Urinary bladder (tissue), 4 donors: Measurements from ENCODE around the gene C14orf93. TPM values are rescaled to one million over a fixed set of nuclear protein-coding genes. Genes with fewer than 3 reads are reported as not detected.
A peak's percentile ranks its signal among the peaks of the same experiment; 100 is the strongest.

Source experiments
- DNase-seq: peaks from one replicate; pipeline ENCODE4 v3.0.0-alpha.2; 2015; ENCODE audit errors: extremely low spot score
- H3K27ac ChIP-seq: one replicate; pipeline ENCODE4 v1.5.1; 2013; ENCODE audit warnings: low read depth, mild to moderate bottlenecking, moderate library complexity
- H3K36me3 ChIP-seq: one replicate; pipeline ENCODE4 v1.6.1; 2013; ENCODE audit warnings: mild to moderate bottlenecking, moderate library complexity; ENCODE audit not compliant: insufficient read depth
- H3K4me1 ChIP-seq: one replicate; pipeline ENCODE4 v1.6.1; 2013; ENCODE audit warnings: mild to moderate bottlenecking, moderate library complexity; ENCODE audit not compliant: insufficient read depth
- H3K4me3 ChIP-seq: one replicate; pipeline ENCODE4 v1.5.1; 2013; ENCODE audit warnings: low read depth, low read length
- WGBS: extraction: QIAGEN DNeasy Blood & Tissue Kit; methylation state at CpG from one replicate; pipeline ENCODE4 v1.1.7; 2013; 5-methylcytosine and 5-hydroxymethylcytosine counted together
- polyA plus RNA-seq: library from polyadenylated mRNA; stranded (reverse); fragments of 200-250 nt; gene quantifications from one replicate; pipeline ENCODE4 v1.2.3, GENCODE V29; 2013
- total RNA-seq: library from RNA; depleted of rRNA; stranded (reverse); fragments of >200 nt; gene quantifications from one replicate; pipeline ENCODE4 v1.2.3, GENCODE V29; 2014
- donor health status: healthy with polysubstance abuse.
- donor health status: healthy.

Gene C14orf93
- total and polyA plus RNA-seq, 2 donors = 10.4 to 14.5 TPM

- H3K4me1 ChIP-seq = no peaks in the 10 kb centered on the region
- H3K4me3 ChIP-seq = peak within 1 kb of the TSS; percentile 66
- under 1% methylated on average over 48 of the region's 48 CpGs for WGBS
- peak; percentile 86 for DNase-seq
- H3K36me3 ChIP-seq = no peaks in the 10 kb centered on the region
- H3K27ac ChIP-seq = peak within 1 kb of the TSS; percentile 68
Measured at GRCh38 chr14:22982477-22983245, 27.3 kb downstream of the C14orf93 start, which contains the start of gene AJUBA. Gene AJUBA, minus strand, starts transcription at chr14:22982551. Its CDS starts 285 bp downstream, at chr14:22982266.

GRCh38 chr14:22981876-22982476 lies 28.0 kb downstream of the C14orf93 start:
- Histone ChIP-seq H3K27ac (peak overlapping the region; percentile 68), H3K4me1 (no peaks in the 10 kb centered on the region), H3K36me3 (no peaks in the 10 kb centered on the region), H3K4me3 (peak overlapping the region; percentile 66)
- WGBS = 2% methylated on average over 51 of the region's 51 CpGs
- DNase-seq = no peak

GRCh38 chr14:22981090-22981875 lies 28.7 kb downstream of the C14orf93 start:
- 2% methylated on average over 76 of the region's 76 CpGs for WGBS
- H3K4me1 ChIP-seq = no peaks in the 10 kb centered on the region
- no peak for DNase-seq

GRCh38 chr14:22980672-22981089 lies 29.3 kb downstream of the C14orf93 start:
- DNase-seq = no peak
- peak overlapping the region; percentile 66 for H3K4me3 ChIP-seq
- H3K4me1 ChIP-seq = no peaks in the 10 kb centered on the region
- H3K27ac ChIP-seq = peak overlapping the region; percentile 62
- 1% methylated on average over 41 of the region's 41 CpGs for WGBS
- no peaks in the 10 kb centered on the region for H3K36me3 ChIP-seq

More at GRCh38 chr14:22981090-22981875, 28.7 kb downstream of the C14orf93 start:
- H3K4me3 ChIP-seq = peak overlapping the region; percentile 66
- H3K36me3 ChIP-seq = no peaks in the 10 kb centered on the region
- H3K27ac ChIP-seq = peak overlapping the region; percentile 68

- WGBS = 53% methylated on average over 8 of the region's 8 CpGs
- H3K27ac ChIP-seq = peak overlapping the region; percentile 23
- no peak for DNase-seq
- no peaks in the 10 kb centered on the region for H3K4me1 ChIP-seq
- H3K4me3 ChIP-seq = peak overlapping the region; percentile 66
- no peaks in the 10 kb centered on the region for H3K36me3 ChIP-seq
Measured at GRCh38 chr14:22979748-22980392, 30.1 kb downstream of the C14orf93 start.

DNA sequence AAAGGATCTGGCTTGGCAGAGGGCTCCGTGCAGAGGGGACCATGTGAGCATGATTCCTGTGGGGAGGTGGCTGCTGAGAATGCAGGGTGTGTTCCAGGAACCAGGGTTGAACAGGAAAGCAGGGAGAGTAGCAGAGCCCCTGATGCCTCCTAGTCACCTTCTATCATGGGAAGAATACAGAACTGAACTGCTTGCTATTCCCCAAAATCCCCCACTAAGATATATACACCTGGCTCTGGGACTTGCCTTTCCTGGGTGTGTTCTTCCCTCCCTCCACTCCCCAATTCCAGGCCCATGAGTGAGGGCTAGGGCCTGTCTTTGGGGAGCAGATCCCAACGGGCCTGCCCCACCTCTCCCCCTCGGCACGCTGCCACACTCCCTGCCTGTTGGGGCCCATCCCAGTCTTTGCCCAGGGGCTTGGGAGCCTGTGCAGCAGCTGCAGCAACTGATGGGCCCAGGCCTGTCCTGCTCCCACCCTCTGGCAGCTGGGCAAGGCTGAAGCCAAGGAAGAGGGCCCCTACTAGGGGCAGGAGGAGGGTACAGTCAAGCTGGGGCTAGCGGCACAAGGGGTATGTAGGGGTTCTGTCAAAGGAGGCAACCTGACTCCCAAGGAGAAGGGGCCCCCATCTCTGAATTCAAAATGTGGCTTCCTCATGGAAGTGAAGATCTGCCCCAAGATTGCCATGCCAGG lies 30.8 kb downstream of the C14orf93 start:
- H3K27ac ChIP-seq = no peak overlapping the region
- 52% methylated on average over 5 of the region's 5 CpGs for WGBS
- H3K36me3 ChIP-seq = no peaks in the 10 kb centered on the region
- DNase-seq = no peak
- H3K4me1 ChIP-seq = no peaks in the 10 kb centered on the region
- H3K4me3 ChIP-seq = no peak overlapping the region

- WGBS = 44% methylated on average over 3 of the region's 3 CpGs
- H3K36me3 ChIP-seq = no peaks in the 10 kb centered on the region
- H3K27ac ChIP-seq = no peak overlapping the region
- H3K4me3 ChIP-seq = no peak overlapping the region
- no peak for DNase-seq
- no peaks in the 10 kb centered on the region for H3K4me1 ChIP-seq
Measured at GRCh38 chr14:22978487-22978837, 31.5 kb downstream of the C14orf93 start.

DNA sequence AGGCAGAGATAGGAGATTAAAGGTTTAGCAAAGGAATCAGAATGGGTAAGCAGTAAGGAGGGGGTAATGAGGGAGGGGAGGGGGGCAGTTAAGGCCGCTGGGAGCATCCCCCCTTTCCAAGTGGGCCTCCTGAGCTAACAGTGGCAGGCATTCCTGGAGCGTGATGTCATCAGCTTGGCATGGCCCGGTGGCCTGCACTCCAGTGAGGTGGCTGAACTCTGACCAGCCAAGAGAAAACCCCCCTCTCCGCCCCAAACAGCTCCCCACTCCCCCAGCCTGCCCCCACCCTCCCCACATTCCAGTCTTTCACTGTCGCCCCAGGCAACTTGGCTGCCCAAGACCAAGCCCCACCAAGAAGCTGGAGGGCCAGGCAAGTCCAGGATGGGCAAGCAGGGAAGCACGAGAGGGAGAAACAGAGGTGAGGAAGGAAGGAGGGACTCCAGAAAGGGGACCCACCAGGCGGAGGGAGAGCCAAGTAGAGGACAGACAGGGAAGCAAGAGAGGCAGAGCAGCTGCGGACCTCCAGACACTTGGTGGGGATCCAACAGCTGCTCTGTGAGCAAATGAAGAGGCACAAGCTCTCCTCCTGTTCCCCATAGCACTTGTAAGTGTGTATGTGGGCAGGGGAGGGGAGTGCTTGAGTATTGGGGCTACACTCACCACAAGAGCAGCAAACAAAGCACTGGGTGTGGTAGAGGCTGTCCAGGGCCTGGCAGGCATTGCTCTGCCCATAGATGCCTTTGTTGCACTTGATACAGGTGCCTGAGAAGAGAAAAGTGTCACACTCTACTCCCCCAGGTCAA lies 32.1 kb downstream of the C14orf93 start:
- H3K4me3 ChIP-seq = no peak overlapping the region
- WGBS = 23% methylated on average over 8 of the region's 8 CpGs
- no peaks in the 10 kb centered on the region for H3K36me3 ChIP-seq
- H3K27ac ChIP-seq = peak overlapping the region; percentile 59
- DNase-seq = no peak
- no peaks in the 10 kb centered on the region for H3K4me1 ChIP-seq

DNA sequence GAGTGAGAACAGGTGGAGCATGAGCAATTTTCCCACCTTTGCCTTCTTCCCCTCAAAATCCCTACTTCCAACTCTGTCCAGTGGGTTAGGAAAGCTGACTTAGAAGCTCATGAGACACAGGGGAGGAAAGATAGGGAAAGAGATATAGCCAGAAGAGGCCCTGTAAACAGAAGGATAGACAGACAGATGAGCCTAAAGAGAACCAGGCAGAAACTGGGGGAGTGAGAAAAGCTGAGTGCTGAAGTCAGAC lies 32.6 kb downstream of the C14orf93 start:
- H3K4me3 ChIP-seq = no peak overlapping the region
- H3K27ac ChIP-seq = no peak overlapping the region
- no peaks in the 10 kb centered on the region for H3K4me1 ChIP-seq
- no peaks in the 10 kb centered on the region for H3K36me3 ChIP-seq
- no peak for DNase-seq

GRCh38 chr14:22976620-22977433 lies 33.1 kb downstream of the C14orf93 start:
- Histone ChIP-seq H3K36me3 (no peaks in the 10 kb centered on the region), H3K27ac (no peak overlapping the region), H3K4me3 (no peak overlapping the region), H3K4me1 (no peaks in the 10 kb centered on the region)
- WGBS = 57% methylated on average over 6 of the region's 6 CpGs
- no peak for DNase-seq

DNA sequence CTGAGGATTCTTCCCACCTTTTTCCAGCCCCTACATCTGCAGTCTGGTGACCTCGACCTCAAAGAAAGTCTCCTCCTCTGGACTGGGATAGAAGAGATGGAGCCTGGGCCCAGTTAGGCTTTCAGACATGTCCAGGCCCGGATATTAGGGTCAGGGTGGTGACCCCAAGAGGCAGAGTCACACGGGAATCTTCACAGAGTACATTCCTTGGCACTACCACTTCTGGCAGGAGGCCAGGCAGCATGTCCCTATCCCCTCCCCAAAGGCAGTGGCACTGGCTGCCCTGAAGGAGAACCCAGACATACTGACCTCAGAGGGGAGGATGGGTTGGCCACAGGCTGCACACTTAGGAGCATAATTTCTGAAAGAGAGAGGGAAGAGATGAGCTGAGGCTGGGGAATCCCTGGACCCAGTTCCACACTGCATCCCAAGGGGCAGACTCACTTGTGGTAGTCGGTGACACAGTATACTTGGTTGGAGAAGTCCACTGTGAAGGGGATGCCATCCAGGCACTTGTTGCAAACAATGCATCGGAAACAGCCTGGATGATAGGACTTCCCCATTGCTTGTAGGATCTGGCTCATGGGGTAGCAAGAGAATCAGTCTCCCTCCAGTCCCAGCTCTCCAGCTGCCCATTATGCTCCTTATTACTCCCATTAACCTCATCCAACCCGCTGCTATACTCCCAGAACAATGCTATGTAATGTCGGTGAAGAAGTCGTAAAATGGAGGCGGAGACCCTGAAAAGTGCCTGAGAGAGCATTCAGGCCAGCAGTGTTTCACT lies 35.2 kb downstream of the C14orf93 start:
- WGBS = 65% methylated on average over 9 of the region's 9 CpGs
- Histone ChIP-seq H3K27ac (no peak overlapping the region), H3K36me3 (no peaks in the 10 kb centered on the region), H3K4me1 (no peaks in the 10 kb centered on the region), H3K4me3 (no peak overlapping the region)
- DNase-seq = no peak
